Measurements from ENCODE around the gene BICDL2.
A peak's percentile ranks its signal among the peaks of the same experiment; 100 is the strongest.

BICDL2 gene

DNA sequence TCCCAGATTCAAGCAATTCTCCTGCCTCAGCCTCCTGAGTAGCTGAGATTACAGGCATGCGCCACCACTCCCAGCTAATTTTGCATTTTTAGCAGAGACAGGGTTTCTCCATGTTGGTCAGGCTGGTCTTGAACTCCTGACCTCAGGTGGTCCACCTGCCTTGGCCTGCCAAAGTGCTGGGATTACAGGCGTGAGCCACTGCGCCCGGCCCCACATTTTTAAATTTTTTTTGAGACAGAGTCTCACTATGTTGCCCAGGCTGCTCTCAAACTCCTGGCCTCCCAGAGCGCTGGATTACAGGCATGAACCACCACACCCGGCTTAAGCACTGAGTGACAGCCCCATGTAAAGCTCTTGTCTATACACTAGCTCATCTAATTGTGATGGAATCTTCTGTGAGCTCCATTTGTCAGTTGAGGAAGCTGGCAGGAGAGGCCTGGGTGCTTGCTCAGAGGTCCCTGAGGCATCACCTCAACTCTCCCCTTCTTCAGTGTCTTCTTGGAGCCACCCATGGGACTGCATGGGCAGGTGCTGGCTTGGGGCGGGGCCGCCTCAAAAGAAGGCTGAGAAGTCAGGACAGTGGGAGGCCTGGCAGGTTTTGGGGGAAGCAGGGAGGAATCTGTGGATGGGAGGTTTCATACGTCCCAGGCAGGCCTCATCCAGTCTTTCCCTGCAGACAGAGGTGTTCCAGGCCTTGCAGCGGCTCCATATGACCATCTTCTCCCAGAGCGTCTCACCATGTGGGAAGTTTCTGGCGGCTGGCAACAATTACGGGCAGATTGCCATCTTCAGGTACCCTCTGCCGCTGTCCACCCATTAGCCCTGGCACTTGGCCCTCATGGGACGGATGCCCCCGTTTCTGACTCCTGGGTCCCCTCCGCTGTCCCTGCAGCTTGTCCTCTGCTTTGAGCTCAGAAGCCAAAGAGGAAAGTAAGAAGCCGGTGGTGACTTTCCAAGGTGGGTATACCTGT is 11.4 kb downstream of the BICDL2 start:
- DNase-seq (ENCODE audit: low read depth), result no peak

DNA sequence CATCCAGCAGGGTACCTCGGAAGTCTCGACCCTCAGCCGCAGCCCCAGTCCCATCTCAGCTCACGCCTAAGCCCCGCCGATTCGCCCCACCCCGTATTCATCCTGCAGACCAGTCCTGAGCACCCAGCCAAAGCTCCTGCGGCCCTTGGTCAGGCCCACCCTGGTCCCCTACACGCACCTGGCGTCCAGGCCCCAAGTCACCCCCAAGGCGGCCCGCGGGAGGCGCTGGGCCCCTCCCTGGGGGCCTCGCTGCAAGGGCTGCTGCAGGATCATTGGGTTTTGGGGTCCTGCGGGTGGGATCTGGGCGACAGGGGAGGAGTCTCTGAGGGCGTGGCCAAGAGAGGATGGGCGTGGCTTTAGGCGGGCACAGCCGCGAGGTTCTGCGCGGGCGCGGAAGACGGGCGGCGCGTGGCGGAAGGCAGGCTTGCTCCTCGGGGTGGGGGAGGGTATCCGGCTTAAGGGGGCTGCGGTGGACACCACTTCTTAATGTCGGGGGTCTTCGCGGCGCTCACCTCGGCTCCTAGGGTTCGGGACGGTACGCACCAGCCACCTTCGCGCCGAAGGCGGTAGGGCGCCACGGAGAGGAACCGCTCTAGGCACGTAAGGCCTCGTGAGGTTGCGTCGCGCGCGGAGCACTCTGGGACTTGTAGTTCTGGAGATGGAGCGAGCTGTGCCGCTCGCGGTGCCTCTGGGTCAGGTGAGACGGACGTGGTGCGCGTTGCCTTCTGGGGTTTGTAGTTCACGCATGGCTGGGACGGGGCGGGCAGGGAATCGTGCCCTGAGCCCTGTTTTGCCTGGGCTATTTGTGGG is 12.9 kb downstream of the BICDL2 start, which contains the start of the genes HCFC1R1 and THOC6:
TSS of gene HCFC1R1 (minus strand) at position 274 of the 810 bp plus-strand sequence. CDS start at position 273, 1 bp downstream.
TSS of gene THOC6 (plus strand) at position 367 of the 810 bp plus-strand sequence. CDS start at position 659, 292 bp downstream.
- DNase-seq (ENCODE audit: low read depth), result peak; percentile 88

DNA sequence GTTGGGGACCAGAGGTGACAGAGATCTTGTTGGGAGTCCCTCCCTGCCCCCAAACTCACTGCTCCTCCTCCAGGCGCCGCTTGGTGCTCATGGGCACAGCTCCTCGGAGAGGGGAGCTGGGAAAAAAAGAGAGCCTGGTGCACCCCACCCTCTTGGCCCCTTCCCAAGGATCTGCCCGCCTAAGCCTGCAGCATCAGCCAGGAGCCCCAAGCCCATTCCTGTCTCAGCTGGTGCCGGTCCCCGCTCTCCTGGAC is 13.4 kb downstream of the BICDL2 start:
- no peak for DNase-seq (ENCODE audit: low read depth)

DNA sequence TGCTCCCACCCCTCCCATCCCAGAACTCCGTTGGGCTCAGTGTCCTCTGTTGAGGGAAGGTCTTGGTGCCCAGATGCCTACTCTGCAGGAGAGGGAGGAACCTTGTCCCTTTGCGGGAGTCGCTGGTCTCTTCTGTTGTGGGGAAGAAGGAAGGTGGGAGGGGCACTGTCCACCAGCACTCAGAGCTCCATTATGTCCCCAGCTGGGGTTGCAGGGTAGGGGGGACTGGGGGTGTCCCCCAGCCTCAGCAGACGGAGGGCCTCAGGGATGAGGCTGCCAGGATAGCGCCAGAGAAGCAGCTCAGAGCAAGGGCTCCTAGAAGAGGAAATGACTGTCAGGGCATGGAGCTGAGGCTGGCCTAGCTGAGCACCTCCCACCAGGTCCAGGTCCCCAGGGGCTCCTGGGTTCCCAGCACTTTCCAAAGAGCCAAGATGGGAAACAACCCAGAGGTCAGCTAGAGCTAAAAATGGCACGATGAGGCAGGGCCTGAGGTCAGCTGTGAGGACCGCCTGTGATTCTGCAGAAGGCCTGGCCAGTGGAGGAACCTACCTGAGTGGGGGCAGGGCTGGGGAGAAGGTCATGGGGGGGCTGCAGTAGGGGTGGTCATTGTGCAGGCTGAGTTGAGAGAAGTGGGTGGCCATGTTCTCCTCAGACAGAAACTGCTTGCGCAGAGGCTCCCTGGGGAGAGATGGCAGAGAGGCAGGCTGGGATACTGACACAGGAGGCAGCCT is 13.9 kb downstream of the BICDL2 start:
- DNase-seq (ENCODE audit: low read depth), result no peak

DNA sequence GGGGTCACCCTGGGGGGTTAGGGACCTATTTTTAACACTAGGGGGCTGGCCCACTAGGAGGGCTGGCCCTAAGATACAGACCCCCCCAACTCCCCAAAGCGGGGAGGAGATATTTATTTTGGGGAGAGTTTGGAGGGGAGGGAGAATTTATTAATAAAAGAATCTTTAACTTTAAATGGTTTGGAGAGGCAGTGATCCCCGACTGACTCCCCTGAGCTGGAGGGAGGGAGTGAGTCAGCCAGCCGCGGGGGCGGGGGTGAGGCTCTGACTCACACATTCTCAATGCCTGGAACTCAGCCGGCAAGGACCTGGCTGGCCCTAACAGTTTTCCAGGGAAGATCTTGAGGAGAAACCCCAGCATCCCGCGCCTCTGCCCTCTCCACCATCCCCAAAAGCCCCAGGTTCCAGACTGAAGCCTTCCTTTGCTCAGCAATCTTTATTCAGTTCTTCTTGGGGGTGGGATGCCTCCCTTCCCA is 14.5 kb downstream of the BICDL2 start:
- peak; percentile 78 for DNase-seq (ENCODE audit: low read depth)

DNA sequence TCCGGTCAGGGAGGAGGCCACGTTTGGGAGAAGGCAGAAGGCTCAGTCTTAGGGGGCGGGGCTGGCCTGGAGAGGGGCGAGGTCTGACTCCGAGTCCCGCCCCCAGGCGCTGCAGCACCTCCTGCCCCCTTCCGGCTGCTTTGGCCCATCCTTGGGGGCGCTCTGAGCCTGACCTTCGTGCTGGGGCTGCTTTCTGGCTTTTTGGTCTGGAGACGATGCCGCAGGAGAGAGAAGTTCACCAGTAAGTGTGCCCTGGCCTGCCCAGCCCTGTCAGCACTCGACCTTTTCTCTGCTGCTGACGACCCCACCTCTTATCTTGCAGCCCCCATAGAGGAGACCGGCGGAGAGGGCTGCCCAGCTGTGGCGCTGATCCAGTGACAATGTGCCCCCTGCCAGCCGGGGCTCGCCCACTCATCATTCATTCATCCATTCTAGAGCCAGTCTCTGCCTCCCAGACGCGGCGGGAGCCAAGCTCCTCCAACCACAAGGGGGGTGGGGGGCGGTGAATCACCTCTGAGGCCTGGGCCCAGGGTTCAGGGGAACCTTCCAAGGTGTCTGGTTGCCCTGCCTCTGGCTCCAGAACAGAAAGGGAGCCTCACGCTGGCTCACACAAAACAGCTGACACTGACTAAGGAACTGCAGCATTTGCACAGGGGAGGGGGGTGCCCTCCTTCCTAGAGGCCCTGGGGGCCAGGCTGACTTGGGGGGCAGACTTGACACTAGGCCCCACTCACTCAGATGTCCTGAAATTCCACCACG is 15.1 kb downstream of the BICDL2 start:
- DNase-seq (ENCODE audit: low read depth), result peak; percentile 64

DNA sequence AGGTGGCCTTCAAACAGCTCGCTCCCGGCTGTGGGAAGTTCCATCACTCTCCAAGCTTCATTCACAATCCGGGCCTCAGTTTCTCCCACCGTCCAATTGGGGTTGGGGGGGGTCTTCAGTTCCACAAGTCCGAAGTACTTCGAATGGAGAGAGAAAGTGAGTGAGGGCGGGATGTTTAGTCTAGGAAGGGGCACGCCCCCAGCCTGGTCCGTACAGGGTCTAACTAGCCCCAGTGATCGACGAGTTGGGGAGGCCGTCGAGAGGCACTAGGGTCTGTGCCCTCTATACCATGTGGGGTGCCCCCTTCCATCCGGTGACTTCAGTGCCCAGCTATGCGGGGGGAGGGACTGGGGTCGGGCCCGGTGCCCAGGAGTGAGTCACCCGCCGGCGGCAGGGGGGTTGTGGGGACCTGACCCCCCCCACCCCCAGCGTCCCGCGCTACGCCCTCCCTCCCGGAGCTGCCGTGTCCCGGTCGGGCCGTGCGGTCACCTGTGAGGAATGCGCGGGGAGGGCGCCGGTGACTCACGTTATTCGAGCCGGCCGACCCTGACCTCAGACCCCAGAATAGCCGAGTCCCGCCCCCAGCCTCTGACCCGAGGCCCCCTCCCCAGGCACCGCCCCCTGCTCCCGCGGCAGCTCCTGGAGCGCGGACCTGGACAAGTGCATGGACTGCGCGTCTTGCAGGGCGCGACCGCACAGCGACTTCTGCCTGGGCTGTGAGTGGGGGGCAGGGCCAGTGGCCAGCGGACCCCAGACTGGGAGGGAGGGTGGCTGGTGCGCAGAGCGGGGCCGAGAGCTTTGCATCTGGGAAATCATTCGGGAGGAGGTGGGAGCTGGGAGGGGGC is 15.9 kb downstream of the BICDL2 start:
- no peak for DNase-seq (ENCODE audit: low read depth)

DNA sequence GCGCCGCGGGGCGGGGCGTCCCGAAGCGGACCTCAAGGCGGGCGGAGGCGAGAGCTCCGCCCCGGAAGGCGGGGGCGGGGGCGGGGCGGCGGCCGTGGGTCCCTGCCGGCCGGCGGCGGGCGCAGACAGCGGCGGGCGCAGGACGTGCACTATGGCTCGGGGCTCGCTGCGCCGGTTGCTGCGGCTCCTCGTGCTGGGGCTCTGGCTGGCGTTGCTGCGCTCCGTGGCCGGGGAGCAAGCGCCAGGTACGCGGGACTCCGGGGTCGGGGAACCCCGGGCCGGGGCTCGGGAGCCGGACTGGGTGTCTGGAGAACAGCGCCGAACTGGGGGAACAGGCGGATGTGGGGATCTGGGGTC is 16.5 kb downstream of the BICDL2 start, which contains the start of gene TNFRSF12A:
TSS of gene TNFRSF12A (plus strand) at position 122 of the 357 bp plus-strand sequence. CDS start at position 152, 30 bp downstream.
- DNase-seq (ENCODE audit: low read depth), result no peak

DNA sequence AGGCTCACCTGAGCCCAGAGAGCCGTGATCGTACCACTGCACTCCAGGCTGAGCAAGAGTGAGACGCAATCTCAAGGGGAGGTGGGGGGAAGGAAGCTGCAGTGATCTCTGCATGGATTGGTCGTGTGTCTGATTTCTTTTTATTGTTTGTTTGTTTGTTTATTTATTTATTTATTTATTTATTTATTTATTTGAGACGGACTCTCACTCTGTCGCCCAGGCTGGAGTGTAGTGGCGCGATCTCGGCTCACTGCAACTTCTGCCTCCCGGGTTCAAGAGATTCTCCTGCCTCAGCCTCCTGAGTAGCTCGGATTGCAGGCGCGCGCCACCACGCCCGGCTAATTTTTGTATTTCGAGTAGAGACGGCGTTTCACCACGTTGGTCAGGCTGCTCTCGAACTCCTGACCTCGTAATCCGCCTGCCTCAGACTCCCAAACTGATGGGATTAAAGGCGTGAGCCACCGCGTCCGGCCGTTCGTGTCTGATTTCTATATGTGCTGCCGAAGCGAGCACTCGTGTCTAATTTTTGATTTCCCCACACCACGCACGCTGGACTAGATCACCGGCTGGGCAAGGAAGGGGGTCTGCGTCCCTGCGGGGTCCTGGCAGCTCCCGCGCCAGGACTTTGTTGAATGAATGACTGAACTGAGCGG is 17.0 kb downstream of the BICDL2 start:
- no peak for DNase-seq (ENCODE audit: low read depth)

DNA sequence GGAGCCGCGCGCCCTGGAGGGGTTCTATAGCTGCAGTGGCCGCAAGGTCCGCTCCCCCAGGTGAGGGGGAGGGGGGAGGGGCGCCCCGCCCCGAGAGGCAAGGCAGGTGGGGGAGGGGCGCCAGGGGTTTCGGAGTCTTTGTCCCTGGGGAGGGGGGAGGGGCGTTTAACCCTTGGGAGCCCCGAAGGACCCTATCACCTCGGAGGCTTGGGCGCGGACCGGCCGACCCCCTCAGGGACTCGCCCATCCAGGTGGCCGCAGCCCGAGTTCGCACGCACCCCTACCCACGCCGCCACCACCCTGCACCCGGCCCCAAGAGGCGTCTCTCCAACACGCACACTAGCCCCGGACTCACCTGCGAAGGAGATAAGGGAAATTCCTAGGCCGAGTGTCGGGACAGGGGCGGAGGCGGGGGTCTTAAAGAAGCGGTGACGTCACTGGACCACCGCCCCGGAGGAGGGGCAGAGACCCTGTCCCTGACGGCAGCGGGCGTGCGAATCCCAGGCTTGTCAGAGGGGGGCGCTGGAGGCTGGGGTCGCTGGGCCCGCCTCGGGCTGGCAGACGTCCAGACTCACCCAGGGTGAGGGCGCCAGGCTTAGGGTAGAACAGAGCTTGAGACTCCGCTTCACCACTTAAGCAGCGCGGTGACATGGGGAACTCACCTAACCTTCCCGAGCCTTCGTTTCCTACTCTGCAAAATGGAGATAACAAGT is 18.8 kb downstream of the BICDL2 start, which contains the start of gene CLDN6:
TSS of gene CLDN6 (minus strand) at position 390 of the 713 bp plus-strand sequence. CDS start 2,162 bp downstream, outside the sequence.
- no peak for DNase-seq (ENCODE audit: low read depth)

DNA sequence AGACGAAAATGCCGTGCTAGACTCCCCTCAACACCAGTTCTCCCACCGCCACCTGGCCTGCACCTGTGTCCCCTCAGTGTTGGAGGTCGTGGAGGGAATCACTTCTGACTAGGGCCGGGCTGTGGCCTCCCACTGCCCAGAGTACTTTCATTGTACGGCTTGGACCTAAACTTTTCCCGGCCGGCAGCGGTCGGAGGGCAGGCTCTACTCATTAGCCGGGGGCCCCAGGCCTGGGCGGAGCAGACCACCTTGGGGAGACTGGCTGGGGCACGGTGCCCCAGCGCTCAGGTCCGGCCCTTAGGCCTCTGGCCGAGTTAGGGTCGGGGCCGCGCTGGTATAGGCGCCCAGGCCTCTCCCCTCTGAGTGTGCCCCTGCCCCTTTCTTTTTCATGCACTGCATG is 19.4 kb downstream of the BICDL2 start:
- no peak for DNase-seq (ENCODE audit: low read depth)

DNA sequence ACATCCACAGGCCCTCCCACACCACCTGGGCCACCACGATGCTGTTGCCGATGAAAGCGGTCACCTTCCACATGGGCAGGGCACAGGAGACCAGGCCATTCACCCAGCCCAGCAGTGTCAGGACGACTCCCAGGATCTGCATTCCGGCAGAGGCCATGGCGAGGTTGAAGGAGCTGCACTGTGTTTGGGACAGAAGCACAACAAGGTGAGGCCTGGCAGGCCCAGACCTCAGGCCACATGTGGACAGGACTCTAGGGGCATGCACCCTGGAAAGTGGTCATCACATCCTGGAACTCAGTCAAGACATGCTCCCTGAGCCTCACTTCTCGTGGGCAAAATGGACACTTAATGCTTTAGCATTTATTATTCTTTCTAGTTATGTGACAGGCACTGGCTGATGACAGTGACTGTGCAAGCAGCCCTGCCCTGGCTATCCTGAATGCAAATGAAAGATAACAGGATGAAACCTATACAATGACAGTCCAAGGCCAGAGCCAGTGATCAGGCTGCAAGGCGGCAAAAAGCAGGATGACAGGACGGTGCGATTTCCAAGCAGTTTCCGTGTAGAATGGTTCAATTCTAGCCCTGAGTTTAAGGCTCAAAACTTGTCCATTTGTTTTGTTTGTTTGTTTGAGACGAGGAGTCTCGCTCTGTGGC is 20.8 kb downstream of the BICDL2 start:
- no peak for DNase-seq (ENCODE audit: low read depth)

DNA sequence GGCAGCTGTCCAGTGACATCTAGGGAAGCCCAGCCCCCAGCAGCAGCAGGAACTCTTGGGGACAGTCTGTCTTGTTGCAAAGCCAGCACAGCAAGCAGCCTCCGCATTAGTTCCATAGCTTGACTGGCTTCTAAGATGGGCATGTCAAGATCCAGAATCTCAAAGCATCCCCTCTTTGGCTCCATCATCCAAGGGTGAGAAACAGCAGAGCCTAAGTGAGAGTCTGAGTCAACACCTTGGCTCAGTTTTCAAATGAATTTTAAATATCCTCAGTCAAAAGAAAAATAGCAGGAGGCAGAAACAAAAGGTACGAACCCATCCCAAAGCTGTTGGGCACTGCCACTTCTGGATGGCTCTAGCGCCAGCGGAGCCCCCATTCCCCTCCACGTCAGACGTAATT is 21.8 kb downstream of the BICDL2 start:
- no peak for DNase-seq (ENCODE audit: low read depth)

DNA sequence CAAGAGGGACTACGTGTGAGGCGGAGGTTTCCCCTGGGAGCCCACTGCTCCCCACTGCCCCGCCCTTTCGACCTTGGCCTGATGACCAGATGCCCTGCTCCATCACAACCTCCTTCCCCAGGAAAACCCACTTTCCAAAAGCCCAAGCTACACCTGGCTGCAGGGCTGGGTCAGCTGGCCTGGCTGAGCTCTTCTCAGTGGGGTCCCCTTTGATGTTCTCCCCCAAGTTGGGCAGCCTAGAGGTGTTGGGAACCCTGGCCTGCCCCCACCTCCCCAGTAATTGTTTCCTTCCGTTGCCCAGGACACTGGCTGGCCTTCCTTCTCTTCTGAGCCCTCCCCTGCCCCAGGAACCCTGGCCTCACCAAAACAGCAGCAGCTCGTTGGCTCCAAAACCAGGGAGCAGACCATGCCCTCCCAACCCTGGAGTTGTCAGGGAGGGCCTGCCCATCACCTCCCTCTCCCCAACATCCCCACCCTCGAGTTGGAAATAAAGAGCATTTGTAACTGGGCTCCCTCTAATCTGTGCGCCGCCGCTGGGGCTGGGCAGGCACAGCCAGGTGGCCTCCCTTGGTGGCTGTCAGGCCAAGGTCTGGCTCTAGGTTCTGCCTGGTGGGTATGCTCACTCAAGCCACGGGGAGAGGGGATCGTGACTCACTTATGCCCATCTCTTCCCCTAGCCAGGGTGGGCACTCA is 22.6 kb downstream of the BICDL2 start:
- DNase-seq (ENCODE audit: low read depth), result no peak

DNA sequence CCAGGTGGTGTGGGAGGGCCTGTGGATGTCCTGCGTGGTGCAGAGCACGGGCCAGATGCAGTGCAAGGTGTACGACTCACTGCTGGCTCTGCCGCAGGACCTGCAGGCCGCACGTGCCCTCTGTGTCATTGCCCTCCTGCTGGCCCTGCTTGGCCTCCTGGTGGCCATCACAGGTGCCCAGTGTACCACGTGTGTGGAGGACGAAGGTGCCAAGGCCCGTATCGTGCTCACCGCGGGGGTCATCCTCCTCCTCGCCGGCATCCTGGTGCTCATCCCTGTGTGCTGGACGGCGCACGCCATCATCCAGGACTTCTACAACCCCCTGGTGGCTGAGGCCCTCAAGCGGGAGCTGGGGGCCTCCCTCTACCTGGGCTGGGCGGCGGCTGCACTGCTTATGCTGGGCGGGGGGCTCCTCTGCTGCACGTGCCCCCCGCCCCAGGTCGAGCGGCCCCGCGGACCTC is 23.2 kb downstream of the BICDL2 start:
- no peak for DNase-seq (ENCODE audit: low read depth)

DNA sequence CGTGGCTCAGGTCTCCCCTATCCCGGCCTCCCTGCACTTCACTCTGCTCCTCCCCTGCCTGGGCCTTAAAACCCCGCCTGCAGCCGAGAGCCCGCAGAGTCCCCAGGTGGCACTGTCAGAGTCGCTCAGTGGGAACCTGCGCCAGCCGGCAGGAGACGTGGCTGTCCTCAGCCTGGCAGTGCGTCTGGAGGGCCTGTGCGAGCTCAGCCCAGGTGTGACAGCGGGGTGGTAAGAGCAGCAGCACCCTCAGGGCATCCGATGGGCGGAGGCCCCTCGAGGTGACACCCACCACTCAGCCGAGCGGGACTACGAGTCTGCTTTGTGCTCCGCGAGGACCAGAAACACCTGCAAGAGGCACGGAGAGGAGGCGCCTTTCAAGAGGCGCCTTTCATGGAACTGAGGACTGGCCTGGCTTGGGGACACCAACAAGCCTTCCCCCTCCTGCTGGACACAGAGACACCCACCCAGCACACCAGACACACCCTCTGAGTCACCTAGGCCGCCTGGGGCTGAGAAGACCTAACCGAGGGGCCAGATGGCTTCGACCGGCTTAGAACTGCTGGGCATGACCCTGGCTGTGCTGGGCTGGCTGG is 23.8 kb downstream of the BICDL2 start, which contains the start of gene CLDN9:
TSS of gene CLDN9 (plus strand) at position 96 of the 593 bp plus-strand sequence. CDS start at position 536, 440 bp downstream.
- DNase-seq (ENCODE audit: low read depth), result no peak

DNA sequence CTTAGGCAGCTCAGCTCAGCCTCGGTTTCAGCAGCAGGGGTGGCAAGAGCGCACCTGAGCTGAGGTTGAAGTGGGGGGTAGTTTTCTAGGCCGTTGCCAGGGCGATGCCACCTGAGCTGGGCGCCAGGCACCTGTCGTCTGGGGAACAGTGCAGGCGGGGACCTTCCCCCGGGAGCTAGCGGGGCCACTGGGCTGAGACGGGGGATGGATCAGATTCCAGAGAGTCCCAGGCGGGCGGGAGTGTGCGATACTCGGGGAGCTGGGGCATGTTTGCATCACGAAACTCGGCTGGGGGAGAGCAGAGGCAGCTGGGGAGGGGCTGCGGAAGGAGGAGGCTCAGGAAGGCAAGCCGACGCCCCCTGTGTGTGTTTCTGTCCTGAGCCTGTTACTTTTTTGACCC is 24.5 kb downstream of the BICDL2 start:
- DNase-seq (ENCODE audit: low read depth), result no peak

Measured in stimulated activated CD8-positive, alpha-beta memory T cell treated with anti-CD3 and anti-CD28 coated beads, Interleukin-7, amount 100 ng/mL, for 24 hours (primary cell).